ENCODE results near the gene DIPK2A. TPM values are rescaled to one million over a fixed set of nuclear protein-coding genes. Genes with fewer than 3 reads are reported as not detected.

DIPK2A gene
- total RNA-seq, 1 experiment from 2014 or later, result 11.5 TPM

- in situ Hi-C loops (cut with HindIII; ENCODE audit: low pct_unique_long_range_greater_than_20kb, low sequenced_read_pairs), result no loop called here
- DNase-seq (ENCODE audit: low read depth, low spot score), result no peak
These were observed 47.2 kb downstream of the DIPK2A start for GRCh38 chr3:144018776-144019175.

Other genes starting within 250 kb of the DIPK2A start
- gene SLC9A9, start 123.4 kb upstream of the DIPK2A start, total RNA-seq (2014; rRNA removed; shearing (Covaris generic)), result 0.45 and 0.64 TPM in 2 replicates